Measurements from ENCODE around the gene MYO3B.
A peak's percentile ranks its signal among the peaks of the same experiment; 100 is the strongest.
"Not testable (repeated sequence)": the region's sequence is repeated elsewhere in the genome, so short reads cannot be mapped to it uniquely, and the experiment has no call there.

The MYO3B gene

DNA sequence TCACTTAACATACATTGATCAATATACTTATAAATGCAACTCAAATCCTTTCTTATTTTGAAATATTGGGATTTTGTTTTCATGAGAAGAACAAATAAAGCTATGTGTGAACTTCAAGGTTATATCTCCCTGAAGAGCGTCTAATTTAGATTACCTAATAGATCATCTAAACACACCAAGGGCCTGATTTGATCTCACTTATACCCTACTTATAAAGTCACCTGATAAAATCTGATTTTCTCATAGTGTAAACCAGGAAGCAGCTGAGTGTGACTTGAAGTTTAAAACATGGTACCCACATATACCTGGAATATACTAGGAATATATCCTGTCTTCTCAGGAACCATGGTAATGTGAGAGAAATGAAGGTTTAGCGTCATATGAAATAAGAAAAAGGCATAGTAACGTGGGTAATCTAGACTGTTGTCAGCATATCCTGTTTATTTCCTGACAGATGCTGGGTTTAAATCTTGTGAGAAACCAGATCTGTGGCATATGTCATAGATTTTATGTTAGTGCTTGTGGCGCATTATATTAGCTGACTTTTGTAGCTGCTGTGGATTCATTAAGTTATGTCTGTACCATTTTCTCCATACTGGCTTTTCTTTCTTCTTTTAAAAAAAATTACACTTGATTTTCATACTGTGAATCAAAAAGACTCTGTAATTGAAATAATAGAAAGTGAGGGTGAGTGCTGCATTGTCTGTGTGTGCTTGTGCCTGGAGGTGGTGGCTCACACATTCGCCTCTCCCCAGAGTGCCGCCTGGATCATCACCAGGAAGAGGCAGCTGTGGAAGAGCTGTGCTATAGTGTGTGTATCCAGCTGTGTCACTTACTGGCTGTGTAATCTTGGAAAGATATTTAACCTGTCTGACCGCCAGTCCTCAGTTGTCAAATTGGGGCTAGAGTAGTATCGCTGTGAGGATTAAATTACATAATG is 164.0 kb downstream of the MYO3B start:
- Histone ChIP-seq H2BK120ac (ENCODE audit: insufficient read depth, low read length, poor library complexity) (no peak overlapping the region), H2BK5ac (ENCODE audit: low read depth, low read length, poor library complexity) (no peak overlapping the region), H2AK5ac (ENCODE audit: low read length) (no peak overlapping the region), H3K9ac (ENCODE audit: low read length) (no peak overlapping the region), H3K79me2 (ENCODE audit: control insufficient read depth, insufficient read depth, low read length, poor library complexity) (no peaks in the 10 kb centered on the region), H3K36me3 (ENCODE audit: control insufficient read depth in 1 of 2, insufficient read depth in 2 of 2, low read length in 2 of 2) (no peaks in the 10 kb centered on the region), H3K4me2 (ENCODE audit: low read length) (no peak overlapping the region), H3K9me3 (ENCODE audit: insufficient read depth, low read depth, low read length) (no peaks in the 10 kb centered on the region), H4K8ac (ENCODE audit: low read depth, low read length) (no peak overlapping the region), H3K18ac (ENCODE audit: low read length) (no peak overlapping the region), H3K27ac (ENCODE audit: low read depth, low read length) (no peak overlapping the region), H3K14ac (ENCODE audit: low read length) (no peak overlapping the region), H3K79me1 (ENCODE audit: low read length) (no peaks in the 10 kb centered on the region), H4K12ac (ENCODE audit: low read depth, low read length) (no peak overlapping the region), H2AFZ (ENCODE audit: insufficient read depth, low read length, poor library complexity) (no peak overlapping the region), H2BK12ac (ENCODE audit: low read length) (no peak overlapping the region), H4K91ac (ENCODE audit: low read depth, low read length) (no peak overlapping the region), H3K27me3 (ENCODE audit: insufficient read depth, low read length) (no peaks in the 10 kb centered on the region), H3K23ac (ENCODE audit: low read length) (no peak overlapping the region), H3K4ac (ENCODE audit: low read depth, low read length) (no peak overlapping the region), H3K4me1 (ENCODE audit: control insufficient read depth in 1 of 2, insufficient read depth in 2 of 2, low read length in 2 of 2) (no peaks in the 10 kb centered on the region), H3K4me3 (ENCODE audit: low read depth, low read length) (no peak overlapping the region)
- WGBS (ENCODE audit: extremely low coverage, insufficient coverage, insufficient read length) = no CpG with 5 or more reads among the region's 8 CpGs
- DNase-seq = no peak

DNA sequence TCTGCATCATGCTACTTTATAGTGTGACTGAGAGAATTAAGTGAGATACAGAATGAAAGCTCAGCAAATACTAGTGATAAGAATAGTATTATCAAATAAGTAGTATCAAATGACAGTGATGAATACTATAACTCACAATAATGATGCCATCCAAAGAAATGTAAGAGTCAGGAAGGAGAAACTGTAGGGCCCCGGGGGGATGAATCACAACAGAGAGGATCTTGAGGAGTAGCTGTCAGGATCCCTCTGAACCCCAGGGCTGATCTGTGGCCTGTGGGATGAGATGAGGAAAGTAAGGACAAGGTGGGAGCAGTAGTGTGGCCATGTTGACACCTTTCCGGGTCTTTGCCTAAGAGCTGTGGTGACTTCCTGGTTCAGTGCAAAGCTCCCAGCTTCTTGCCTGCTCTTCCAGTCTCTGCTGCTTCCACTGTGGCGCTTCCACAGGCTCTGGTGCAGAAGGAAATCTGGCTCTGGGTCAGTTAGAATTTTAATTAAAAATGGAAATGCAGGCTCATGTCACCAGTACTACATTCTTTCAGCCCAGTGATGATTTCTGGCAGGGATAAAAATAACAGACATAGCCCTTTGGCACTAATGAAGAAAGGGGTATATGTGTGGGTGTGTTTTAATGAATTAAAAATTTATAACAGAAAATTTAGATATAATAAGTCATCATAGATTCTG is 166.9 kb downstream of the MYO3B start:
- H3K14ac ChIP-seq (ENCODE audit: low read length) = no peak overlapping the region
- no CpG with 5 or more reads among the region's 3 CpGs for WGBS (ENCODE audit: extremely low coverage, insufficient coverage, insufficient read length)
- no peak overlapping the region for H3K23ac ChIP-seq (ENCODE audit: low read length)
- no peak for DNase-seq
- H3K27me3 ChIP-seq (ENCODE audit: insufficient read depth, low read length) = no peaks in the 10 kb centered on the region
- no peak overlapping the region for H4K91ac ChIP-seq (ENCODE audit: low read depth, low read length)
- no peaks in the 10 kb centered on the region for H3K79me2 ChIP-seq (ENCODE audit: control insufficient read depth, insufficient read depth, low read length, poor library complexity)
- no peak overlapping the region for H2AK5ac ChIP-seq (ENCODE audit: low read length)
- H2BK120ac ChIP-seq (ENCODE audit: insufficient read depth, low read length, poor library complexity) = no peak overlapping the region
- H2BK12ac ChIP-seq (ENCODE audit: low read length) = no peak overlapping the region
- H3K18ac ChIP-seq (ENCODE audit: low read length) = no peak overlapping the region
- H4K12ac ChIP-seq (ENCODE audit: low read depth, low read length) = no peak overlapping the region
- no peak overlapping the region for H2AFZ ChIP-seq (ENCODE audit: insufficient read depth, low read length, poor library complexity)
- no peaks in the 10 kb centered on the region for H3K79me1 ChIP-seq (ENCODE audit: low read length)
- no peak overlapping the region for H3K4ac ChIP-seq (ENCODE audit: low read depth, low read length)
- H3K27ac ChIP-seq (ENCODE audit: low read depth, low read length) = no peak overlapping the region
- H3K4me1 ChIP-seq (ENCODE audit: control insufficient read depth in 1 of 2, insufficient read depth in 2 of 2, low read length in 2 of 2) = no peaks in the 10 kb centered on the region
- H3K4me2 ChIP-seq (ENCODE audit: low read length) = no peak overlapping the region
- H4K8ac ChIP-seq (ENCODE audit: low read depth, low read length) = no peak overlapping the region
- no peak overlapping the region for H3K4me3 ChIP-seq (ENCODE audit: low read depth, low read length)
- no peak overlapping the region for H3K9ac ChIP-seq (ENCODE audit: low read length)
- no peaks in the 10 kb centered on the region for H3K9me3 ChIP-seq (ENCODE audit: insufficient read depth, low read depth, low read length)
- no peak overlapping the region for H2BK5ac ChIP-seq (ENCODE audit: low read depth, low read length, poor library complexity)
- no peaks in the 10 kb centered on the region for H3K36me3 ChIP-seq (ENCODE audit: control insufficient read depth in 1 of 2, insufficient read depth in 2 of 2, low read length in 2 of 2)

DNA sequence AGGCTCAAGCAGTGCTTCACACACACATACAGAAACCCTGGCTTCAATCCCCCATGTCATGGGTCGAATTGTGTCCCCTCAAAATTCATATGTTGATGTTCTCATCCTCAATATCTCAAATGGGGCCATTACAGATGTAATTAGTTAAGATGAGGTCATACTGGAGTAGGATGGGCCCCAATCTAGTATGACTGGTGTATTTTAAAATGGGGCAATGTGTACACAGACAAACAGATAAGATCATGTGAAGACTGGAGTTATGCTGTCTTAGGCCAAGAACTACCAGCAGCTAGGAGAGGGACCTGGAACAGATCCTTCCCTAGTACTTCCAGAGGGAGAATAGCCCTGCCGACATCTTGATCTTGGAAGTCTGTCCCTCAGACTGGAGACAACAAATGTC is 167.7 kb downstream of the MYO3B start:
- no peaks in the 10 kb centered on the region for H3K4me1 ChIP-seq (ENCODE audit: control insufficient read depth in 1 of 2, insufficient read depth in 2 of 2, low read length in 2 of 2)
- H3K9ac ChIP-seq (ENCODE audit: low read length) = no peak overlapping the region
- no peaks in the 10 kb centered on the region for H3K36me3 ChIP-seq (ENCODE audit: control insufficient read depth in 1 of 2, insufficient read depth in 2 of 2, low read length in 2 of 2)
- no peak overlapping the region for H3K27ac ChIP-seq (ENCODE audit: low read depth, low read length)
- no peak overlapping the region for H2BK5ac ChIP-seq (ENCODE audit: low read depth, low read length, poor library complexity)
- no peak overlapping the region for H3K14ac ChIP-seq (ENCODE audit: low read length)
- no peak overlapping the region for H3K4me3 ChIP-seq (ENCODE audit: low read depth, low read length)
- H3K27me3 ChIP-seq (ENCODE audit: insufficient read depth, low read length) = no peaks in the 10 kb centered on the region
- no peaks in the 10 kb centered on the region for H3K9me3 ChIP-seq (ENCODE audit: insufficient read depth, low read depth, low read length)
- no peak overlapping the region for H2AFZ ChIP-seq (ENCODE audit: insufficient read depth, low read length, poor library complexity)
- H2BK12ac ChIP-seq (ENCODE audit: low read length) = no peak overlapping the region
- no peak overlapping the region for H3K4me2 ChIP-seq (ENCODE audit: low read length)
- H4K91ac ChIP-seq (ENCODE audit: low read depth, low read length) = no peak overlapping the region
- no peak overlapping the region for H3K4ac ChIP-seq (ENCODE audit: low read depth, low read length)
- no peak overlapping the region for H4K12ac ChIP-seq (ENCODE audit: low read depth, low read length)
- H3K79me1 ChIP-seq (ENCODE audit: low read length) = no peaks in the 10 kb centered on the region
- H4K8ac ChIP-seq (ENCODE audit: low read depth, low read length) = no peak overlapping the region
- H2AK5ac ChIP-seq (ENCODE audit: low read length) = no peak overlapping the region
- H3K23ac ChIP-seq (ENCODE audit: low read length) = no peak overlapping the region
- no peak overlapping the region for H3K18ac ChIP-seq (ENCODE audit: low read length)
- no peak overlapping the region for H2BK120ac ChIP-seq (ENCODE audit: insufficient read depth, low read length, poor library complexity)
- peak in 1 of 2 donors; percentile 12 for DNase-seq
- H3K79me2 ChIP-seq (ENCODE audit: control insufficient read depth, insufficient read depth, low read length, poor library complexity) = no peaks in the 10 kb centered on the region
- no CpG with 5 or more reads among the region's 2 CpGs for WGBS (ENCODE audit: extremely low coverage, insufficient coverage, insufficient read length)

DNA sequence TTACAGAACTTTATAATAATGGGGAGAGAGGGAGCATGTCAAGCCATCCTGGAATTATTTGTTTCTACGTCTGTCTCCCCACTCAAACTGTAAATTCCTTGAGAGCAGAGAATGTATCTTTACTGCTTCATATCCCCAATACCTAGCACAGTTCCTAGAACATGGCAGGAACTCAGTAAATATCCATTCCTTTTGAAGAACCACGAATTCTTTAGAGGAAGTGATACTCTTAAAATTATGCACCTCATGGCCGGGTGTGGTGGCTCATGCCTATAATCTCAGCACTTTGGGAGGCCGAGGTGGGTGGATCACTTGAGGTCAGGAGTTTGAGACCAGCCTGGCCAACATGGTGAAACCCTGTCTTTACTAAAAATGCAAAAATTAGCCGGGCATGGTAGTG is 171.3 kb downstream of the MYO3B start:
- not testable (repeated sequence) for H2AK5ac ChIP-seq (ENCODE audit: low read length); H2BK12ac ChIP-seq (ENCODE audit: low read length); DNase-seq; H3K27me3 ChIP-seq (ENCODE audit: insufficient read depth, low read length); H2AFZ ChIP-seq (ENCODE audit: insufficient read depth, low read length, poor library complexity); H3K14ac ChIP-seq (ENCODE audit: low read length); H3K79me1 ChIP-seq (ENCODE audit: low read length); H4K12ac ChIP-seq (ENCODE audit: low read depth, low read length); H3K4ac ChIP-seq (ENCODE audit: low read depth, low read length); H3K9ac ChIP-seq (ENCODE audit: low read length); H3K4me2 ChIP-seq (ENCODE audit: low read length); H3K36me3 ChIP-seq (ENCODE audit: control insufficient read depth in 1 of 2, insufficient read depth in 2 of 2, low read length in 2 of 2); H4K91ac ChIP-seq (ENCODE audit: low read depth, low read length); H3K23ac ChIP-seq (ENCODE audit: low read length); H3K79me2 ChIP-seq (ENCODE audit: control insufficient read depth, insufficient read depth, low read length, poor library complexity); H3K9me3 ChIP-seq (ENCODE audit: insufficient read depth, low read depth, low read length); H3K4me1 ChIP-seq (ENCODE audit: control insufficient read depth in 1 of 2, insufficient read depth in 2 of 2, low read length in 2 of 2); H3K27ac ChIP-seq (ENCODE audit: low read depth, low read length); H2BK120ac ChIP-seq (ENCODE audit: insufficient read depth, low read length, poor library complexity); H3K18ac ChIP-seq (ENCODE audit: low read length); H2BK5ac ChIP-seq (ENCODE audit: low read depth, low read length, poor library complexity); H3K4me3 ChIP-seq (ENCODE audit: low read depth, low read length); H4K8ac ChIP-seq (ENCODE audit: low read depth, low read length)
- no CpG with 5 or more reads among the region's 5 CpGs for WGBS (ENCODE audit: extremely low coverage, insufficient coverage, insufficient read length)

All from trophoblast cell (in vitro differentiated cells and primary cell).